OCI-LY1 (cell line): ENCODE data around the gene PIP4K2A.

Source experiments
- EZH2 ChIP-seq: fragments of 200-600 bp; sonication (generic), shearing (Covaris generic); IDR thresholded peaks from 2 replicates; pipeline ENCODE4 v1.8.0; 2017; ENCODE audit warnings: borderline replicate concordance, mixed run types, mild to moderate bottlenecking, antibody characterized with exemption, low read length, moderate library complexity, mixed read lengths
- TF ChIP-seq, protein P1 (sequence below): fragments of 200-600 bp; sonication (generic), shearing (Covaris generic); IDR thresholded peaks from 2 replicates; pipeline ENCODE4 v1.5.1; 2017; ENCODE audit warnings: mild to moderate bottlenecking, antibody characterized with exemption, low read length, moderate library complexity, mixed read lengths

DNA sequence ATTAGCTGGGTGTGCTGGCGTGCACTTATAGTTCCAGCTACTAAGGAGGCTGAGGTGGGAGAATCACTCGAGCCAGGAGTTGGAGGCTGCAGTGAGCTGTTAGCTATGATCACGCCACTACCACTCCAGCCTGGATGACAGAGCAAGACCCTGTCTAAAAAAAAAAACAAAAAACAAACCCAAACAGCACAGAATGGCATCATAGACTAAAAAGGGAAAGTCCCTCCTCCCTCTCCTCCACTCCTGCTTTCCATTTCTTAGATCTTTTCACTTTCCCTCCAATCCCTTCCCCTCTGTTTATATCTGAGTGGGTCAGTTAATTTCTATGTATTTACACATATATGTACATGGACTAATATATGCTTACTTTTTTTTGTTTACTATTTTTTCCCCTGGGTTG is 10.4 kb upstream of the PIP4K2A start:
- TF ChIP-seq, protein P1, sequence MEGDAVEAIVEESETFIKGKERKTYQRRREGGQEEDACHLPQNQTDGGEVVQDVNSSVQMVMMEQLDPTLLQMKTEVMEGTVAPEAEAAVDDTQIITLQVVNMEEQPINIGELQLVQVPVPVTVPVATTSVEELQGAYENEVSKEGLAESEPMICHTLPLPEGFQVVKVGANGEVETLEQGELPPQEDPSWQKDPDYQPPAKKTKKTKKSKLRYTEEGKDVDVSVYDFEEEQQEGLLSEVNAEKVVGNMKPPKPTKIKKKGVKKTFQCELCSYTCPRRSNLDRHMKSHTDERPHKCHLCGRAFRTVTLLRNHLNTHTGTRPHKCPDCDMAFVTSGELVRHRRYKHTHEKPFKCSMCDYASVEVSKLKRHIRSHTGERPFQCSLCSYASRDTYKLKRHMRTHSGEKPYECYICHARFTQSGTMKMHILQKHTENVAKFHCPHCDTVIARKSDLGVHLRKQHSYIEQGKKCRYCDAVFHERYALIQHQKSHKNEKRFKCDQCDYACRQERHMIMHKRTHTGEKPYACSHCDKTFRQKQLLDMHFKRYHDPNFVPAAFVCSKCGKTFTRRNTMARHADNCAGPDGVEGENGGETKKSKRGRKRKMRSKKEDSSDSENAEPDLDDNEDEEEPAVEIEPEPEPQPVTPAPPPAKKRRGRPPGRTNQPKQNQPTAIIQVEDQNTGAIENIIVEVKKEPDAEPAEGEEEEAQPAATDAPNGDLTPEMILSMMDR = no peak
- TF ChIP-seq EZH2 = no peak
